HG03439 (cell line): ENCODE data around the gene EXOC1L.

Experiments
- ATAC-seq: cut with Tn5 transposase; IDR thresholded peaks from one replicate; pipeline ENCODE4 v1.9.1; 2021; ENCODE audit warnings: mild to moderate bottlenecking, moderate library complexity; ENCODE audit not compliant: unreplicated experiment

EXOC1L gene, protein sequence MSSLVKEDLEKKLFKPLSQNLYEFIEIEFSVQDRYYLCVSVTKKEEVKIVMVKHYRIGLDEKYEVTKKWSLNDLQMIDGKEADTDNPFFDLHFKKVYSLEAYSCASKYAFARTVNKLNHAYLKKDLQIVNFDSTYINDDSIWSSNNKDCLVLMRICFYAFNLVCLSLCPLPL

DNA sequence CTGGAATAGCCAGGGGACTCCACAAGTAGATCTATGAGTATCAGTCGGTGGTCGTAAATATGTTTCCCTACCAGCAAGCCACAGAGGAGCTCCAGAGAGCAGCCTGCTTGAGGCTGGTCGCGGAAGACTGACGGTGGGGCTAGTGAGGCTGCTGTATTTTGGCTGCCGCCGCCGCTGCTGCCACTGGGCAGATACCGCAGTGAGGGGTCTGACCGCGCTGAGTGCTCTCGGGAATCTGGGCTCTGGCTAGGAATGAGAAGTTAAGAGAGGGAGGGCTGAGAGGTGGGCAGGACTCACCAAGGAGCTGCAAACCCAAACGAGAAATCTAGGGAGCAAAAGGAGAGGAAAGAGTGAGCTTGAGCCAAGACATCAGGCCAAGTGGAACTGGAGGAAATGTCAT lies at the start of gene EXOC1L:
TSS of gene EXOC1L (plus strand) at position 157 of the 400 bp plus-strand sequence. CDS start at position 394, 237 bp downstream.
- no peak for ATAC-seq

DNA sequence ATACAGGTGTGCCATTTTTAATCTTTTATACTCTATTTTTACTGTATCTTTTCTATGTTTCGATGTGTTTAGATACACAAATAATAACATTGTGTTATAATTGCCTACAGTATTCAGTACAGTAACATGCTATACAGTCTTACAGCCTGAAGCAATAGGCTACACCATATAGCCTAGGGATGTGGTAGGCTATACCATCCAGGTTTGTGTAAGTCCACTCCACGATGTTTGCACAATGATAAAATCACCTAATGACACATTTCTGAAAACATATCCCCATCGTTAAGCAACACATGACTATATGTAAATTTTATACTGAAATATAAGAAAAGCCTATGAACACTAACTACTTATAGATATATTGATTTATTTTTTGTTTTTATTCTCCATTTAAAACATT lies 48.9 kb upstream of the EXOC1L start:
- ATAC-seq: no peak

DNA sequence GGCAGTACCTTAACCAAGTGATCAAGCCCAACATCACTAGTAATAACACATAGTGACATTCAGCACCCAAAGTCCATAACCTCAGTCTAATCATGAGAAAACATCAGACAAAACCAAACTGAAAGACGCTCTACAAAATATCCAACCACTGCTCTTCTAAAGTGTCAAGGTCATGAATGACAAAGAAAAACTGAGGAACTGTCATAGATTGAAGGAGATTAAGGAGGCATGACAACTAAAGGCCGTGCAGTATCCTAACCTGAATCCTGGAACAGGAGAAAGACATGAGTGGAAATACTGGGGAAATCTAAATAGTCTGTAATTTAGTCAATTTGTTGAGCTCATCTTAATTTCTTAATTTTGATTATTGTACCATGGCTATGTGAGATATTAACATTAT lies 38.2 kb upstream of the EXOC1L start:
- no peak for ATAC-seq

DNA sequence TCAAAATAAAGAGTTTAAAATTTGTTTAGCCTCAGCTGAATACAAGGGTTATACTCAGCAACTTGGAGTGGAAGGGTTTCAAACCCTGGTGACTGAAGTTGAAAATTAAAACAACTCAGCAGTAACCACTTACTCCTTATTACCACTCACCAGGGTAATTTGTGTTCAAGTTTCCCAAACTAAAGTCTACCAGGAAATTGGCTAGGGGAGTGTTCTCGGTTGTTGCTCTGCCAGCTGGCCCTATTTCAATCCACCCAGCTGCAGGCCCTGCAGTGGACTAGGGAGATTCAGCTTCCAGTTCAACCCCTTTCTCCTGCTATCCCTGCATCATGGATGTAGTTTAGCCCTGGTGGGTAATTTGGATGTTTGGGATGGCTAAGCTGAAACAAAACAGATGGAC lies 37.8 kb upstream of the EXOC1L start:
- ATAC-seq: no peak

DNA sequence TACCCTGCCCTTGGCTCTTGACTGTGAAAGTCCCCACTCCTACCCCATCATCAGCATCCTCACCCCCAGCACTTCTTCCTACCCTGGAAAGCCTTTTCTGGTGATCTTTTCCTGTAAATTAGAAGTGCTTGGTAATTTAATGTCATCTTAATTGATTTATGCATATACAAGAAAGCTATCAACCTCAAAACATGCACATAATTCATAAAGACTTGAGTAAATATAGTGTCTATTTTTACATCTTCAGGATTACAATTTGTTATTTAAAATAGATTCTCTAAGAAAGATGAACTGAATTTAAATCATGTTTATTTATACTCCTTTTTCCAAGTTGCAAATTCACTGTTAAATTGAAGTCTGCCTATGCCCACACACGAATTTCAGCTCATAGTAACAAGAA lies 36.0 kb upstream of the EXOC1L start:
- ATAC-seq: no peak

DNA sequence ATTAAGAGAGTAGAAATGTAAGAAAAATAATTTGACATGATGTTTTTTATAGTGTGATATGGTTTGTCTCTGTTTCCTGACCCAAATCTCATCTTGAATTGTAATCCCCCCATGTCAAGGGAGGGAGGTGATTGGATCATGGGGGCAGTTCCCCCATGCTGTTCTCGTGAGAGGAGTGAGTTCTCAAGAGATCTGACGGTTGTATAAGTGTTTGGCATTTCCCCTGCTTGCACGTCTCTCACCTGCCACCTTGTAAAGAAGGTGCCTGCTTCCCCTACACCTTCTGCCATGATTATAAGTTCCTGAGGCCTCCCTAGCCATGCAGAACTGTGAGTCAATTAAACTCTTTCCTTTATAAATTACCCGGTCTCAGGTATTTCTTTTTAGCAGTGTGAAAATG lies 34.8 kb upstream of the EXOC1L start:
- ATAC-seq: no peak

DNA sequence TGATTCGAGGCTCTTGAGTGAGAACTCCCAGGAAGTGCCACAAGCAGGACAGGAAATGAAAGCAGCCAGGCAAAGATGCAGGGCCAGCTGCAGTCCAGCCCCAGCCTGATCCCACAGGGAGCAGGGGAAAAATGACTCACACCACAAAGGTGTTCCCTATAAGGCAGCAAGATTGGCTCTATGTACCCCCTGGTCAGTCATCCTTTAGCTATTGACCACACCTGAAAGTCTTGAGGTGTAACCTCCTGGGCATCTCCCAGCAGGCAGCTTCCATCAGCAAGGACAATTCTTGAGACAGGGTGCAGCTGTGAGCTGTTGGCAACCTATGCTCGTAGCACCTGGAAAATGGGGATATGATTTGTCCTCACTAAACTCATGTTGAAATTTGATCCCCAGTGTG lies 27.9 kb upstream of the EXOC1L start:
- no peak for ATAC-seq

DNA sequence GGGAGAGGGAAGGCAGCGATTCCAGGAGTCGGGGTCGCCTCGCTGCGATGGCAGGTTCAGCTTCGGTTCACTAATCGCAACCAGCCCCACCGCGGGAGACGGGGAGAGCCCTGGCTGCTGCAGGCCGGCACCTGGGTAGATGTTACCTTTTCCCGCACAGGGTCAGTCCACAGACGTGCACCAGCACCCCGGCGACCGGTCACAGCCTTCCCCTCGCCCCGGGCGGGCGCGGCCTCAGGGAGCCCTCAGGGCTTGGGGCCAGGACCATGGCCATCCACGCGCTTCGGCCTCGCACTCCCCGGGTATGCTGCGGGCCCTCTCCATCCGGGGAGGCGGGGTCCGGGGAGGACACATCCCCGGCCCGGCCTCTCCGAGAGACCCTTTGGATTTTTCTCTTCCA lies 26.1 kb upstream of the EXOC1L start:
- no peak for ATAC-seq

DNA sequence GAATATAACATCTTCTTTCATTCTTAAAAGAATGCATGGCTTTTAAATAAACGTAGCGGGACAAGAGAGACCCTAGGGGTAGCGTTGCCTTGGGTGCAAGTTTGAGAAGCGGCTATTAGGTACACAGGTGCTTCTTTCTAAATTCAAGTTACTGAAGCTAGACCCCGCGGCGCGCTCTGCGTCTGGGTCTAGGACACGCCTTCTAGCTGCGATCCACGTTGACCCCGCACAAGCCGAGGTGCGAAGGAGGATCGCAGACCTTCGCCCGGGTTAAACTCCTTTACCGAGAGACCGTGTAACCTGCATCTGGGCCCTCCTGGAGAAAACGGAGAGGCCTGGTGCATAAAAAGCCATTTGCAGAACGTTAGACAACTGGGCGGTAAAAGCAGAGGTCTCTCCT lies 25.5 kb upstream of the EXOC1L start:
- ATAC-seq: no peak

DNA sequence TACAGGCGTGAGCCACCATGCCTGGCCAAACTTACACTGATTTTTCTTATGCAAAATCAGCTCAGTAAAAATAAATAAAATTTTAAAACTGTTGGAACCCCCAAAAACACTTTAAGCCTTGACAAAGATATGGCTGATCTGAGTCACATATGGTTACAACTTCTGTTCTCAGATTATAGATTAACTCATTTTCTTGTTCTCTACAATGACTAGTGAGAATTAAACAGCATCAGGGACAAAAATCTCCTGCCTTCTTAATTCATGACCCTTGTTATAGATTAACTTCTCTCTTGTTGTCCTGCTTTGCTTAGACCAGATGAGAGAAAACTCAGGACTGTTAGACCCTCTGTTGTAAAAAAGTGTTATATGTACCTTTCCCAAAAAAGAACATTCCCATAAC lies 24.2 kb upstream of the EXOC1L start:
- ATAC-seq: no peak

DNA sequence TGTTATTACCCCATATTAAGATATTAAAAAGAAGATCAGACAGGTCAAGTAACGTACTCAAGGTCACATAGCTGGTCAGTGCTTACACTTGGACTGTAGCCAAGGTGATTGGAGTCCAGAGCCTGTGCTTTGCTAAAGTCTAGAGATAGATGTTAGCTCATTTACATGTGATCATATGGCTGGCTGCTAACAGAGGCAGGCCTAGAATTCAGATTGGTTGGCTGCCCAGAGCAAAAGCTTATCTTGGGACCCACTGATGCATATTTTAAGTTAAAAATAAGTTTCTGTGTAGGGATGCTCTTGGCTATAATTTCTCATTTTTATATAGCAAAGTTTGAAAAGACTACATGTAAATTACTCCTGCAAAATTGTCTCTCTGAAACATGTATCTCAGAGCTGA lies 18.1 kb upstream of the EXOC1L start:
- ATAC-seq: no peak

DNA sequence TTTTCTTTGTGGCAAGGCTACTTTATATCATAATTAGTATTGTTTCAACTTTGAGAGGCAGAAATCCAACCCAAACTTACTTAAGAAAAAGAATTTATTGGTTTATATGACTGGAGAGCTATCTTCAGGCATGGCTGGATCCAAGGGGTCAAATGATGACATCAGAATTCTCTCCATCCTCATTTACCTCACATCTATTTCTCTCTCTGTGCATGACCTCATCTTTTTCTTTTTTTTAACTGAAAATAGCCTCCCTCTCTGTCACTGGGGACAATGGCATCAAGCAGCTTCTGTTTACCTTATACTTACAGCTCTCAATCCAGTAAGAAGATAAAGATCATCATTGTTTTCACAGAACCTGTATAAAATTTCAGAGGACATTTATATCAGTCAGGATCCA lies 12.0 kb upstream of the EXOC1L start:
- ATAC-seq: no peak

DNA sequence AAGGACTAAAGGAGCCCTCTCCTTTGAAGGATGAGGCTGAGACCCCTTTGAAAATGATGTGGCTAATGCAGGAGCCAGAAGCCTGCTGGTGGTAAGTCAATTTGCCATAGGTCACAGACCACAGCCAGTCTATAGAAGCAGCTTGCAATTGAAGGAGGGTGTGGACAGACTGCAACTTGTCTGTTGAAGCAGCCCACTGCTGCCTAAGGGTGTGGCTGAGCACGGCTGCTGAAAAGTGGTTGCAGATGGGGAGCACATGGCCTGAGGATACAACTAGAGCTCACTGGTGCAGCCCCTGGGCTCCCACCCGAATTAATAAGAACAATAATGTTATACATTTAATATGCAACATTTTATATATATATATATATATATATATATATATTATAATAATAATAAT lies 11.4 kb upstream of the EXOC1L start:
- no peak for ATAC-seq

DNA sequence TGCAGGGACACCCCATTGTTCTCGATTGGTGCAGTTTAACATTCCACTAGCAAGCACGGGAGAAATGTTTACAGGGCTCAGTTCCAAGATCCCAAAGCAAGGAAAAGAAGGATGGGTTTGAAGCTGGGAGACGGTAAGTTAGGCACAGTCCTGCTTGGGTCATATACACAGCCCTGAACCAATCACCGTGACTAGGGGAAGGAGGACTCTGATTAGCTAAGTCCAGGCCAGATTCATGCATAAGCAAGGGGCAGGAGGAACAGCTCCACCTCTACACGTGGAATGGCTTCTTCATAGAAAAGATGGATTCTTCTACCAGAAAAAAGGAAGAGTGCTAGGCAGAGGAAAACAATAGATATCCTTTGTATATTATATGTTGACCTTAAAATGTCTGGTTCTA lies 11.0 kb upstream of the EXOC1L start:
- ATAC-seq: no peak

DNA sequence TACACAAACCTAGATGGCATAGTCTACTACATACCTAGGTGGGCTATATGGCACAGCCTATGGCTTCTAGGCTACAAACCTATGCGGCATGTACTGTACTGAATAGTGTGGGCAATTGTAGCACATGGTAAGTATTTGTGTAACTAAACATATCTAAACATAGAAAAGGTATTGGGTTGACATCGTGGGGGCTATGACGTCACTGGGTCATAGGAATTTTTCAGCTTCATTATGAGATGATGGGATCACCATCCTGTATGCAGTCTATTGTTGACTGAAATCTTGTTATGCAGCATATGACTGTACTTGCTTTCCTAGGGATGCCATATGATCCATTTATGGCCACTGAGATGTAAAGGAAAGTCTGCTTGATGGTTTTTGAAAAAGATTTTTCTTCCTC lies 1.9 kb upstream of the EXOC1L start:
- no peak for ATAC-seq

DNA sequence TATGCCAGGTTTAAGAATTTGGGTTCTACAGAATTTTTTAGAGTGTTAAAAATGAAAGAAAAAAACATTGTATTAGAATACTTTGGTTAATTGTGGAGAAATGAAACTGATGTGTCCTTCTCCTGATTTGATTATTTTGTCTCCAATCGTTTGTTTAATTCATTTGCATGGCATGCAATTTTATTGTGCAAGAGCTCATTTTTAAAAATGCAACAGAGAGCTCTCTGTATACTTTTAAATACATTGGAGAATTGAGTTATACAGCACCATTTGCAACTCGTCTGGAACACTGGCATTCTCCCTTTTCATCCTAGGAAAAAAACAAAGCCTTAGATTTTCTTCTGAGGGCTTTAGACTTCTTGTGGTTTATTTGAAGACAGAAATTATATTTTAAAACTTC lies 689 bp downstream of the EXOC1L start:
- ATAC-seq: no peak

DNA sequence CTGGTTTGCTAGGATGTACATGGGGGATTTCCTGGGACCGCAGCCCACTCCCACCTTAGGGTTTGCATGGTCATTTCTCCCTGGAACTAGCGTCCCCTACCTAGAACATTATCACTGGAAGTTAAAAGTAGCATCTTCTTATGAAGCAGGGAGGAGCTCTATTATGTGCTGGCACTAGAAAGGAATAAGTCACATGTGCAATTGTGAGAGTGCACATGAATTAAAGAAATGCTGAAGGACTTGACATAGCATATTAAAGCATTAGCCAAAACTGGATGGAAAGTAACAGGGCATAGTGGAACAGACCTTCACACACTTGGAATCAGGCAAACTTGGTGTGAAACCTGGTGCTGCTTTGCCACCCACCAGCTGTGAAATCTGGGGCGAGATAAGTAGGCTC lies 2.7 kb downstream of the EXOC1L start:
- no peak for ATAC-seq

DNA sequence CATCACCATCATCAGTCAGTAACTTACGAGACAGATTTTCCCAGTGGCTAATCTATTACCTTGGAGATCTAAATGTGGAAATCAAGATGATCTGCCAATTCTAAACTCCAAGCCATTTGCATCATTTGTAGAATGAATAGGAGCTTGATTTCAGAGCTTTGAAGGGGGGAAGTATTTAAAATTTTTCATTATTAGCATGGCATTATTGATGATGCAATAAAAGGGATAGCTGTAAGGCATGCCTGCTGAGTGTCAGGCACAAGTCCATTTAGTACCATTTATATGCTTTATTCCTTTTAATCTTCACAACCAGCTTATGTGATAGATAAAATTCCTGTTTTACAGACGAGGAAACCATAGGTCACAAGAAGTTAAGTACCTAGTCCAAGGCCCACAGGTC lies 5.3 kb downstream of the EXOC1L start:
- ATAC-seq: no peak

DNA sequence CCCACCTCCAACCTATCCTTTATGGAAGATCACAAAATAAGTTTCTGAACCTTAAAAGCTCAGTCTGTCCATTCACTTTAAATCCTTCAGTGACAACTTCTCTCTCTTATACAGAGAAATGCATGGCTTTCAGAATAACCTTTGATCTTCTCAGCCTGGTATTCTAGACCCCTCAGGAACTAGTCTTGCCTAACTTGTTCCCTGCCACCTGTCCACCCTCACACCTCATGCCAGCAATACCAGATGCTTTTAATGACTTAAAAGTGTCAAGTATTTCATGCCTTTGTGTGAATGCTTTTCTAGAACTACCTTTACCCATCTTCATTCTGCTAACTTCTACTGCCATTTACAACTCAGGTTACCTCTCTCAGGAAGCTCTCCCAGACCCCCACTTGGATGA lies 7.4 kb downstream of the EXOC1L start:
- no peak for ATAC-seq

DNA sequence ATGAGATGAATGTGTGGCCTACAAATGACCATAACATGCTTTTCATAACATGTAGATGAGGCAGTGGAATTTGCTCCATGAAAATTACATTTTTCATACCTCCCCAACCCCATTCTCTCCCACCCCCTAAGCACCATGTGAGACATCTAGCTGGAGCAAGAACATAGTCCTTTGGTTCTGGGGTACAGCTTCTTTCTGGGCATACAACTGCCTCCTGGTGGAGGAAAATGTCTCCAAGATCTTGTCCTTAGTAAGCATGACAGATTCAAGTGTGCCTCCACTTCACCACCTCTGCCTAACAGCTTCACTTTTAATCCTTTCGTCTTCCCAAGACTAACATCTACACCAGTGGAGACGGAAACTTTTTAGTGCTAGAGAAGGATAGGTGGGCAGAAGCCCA lies 8.0 kb downstream of the EXOC1L start:
- ATAC-seq: no peak

DNA sequence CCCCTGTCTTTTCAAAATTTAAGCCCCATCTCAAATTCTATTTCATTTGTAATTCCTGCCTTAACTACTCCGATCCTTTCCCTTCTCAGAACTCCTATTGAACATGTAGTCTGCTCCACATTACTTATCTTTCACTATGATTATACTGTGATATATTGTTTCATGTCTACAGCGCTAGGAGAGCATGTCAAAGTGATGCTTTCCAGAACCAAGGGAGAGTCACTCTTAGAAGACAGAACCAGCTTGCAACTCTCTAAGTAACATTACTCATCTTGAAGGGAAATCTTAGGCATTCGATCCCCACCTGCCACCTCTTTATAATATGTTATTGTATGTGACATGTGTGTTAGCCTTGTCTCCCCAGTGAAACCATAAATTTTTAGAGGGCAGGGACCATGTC lies 10.5 kb downstream of the EXOC1L start:
- no peak for ATAC-seq

DNA sequence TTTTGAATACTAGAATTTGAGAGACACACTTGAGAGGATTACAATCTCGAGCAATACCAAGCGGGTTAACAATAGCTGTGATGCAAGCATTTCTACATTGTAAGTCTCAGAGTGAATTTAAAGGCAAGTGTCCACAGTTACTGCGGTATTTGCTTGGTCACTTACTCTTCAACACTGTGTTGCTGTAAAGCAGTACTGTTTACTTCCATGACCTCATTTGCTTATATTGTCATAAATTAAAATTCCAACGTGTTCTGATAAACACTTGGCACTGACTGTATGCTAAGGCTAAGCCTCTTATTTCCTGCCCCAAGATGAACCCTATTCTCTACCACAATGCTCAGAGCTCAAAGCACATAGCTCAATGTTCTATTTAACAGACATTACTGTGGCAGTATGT lies 11.1 kb downstream of the EXOC1L start:
- ATAC-seq: no peak

DNA sequence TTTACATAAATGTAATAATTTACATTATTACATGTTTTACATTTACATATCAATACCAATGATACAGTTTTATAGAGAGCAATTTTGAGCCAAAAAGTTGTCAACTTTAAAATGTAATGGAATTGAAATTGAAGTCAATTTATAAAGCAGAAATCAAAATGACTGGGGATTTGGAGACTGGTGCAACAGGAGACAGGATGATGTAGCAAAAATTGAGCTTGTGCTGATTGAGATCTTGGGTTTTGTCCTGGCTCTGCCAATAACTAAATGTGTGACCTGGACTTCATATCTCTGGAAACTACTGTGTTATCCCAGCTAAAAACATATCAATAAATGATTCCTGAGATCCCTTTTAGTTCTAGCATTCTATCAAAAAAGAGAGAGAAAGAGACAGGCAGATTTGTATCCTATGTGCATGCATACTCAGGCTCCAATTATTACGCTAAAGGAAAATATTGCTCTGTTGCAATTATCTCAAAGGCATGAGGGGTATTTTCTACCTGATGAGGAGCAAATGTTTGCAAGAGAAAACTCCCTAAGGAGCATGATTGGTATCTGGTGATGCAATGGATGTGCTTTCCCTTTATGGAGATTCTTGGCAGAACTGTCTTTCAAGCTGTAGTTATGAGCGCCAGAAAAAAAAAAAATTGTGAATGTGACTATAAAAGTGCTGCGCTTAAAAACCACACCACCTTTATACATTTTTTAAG lies 14.7 kb downstream of the EXOC1L start:
- no peak for ATAC-seq
